Measurements from ENCODE around the gene ENPP3.

Gene ENPP3

DNA sequence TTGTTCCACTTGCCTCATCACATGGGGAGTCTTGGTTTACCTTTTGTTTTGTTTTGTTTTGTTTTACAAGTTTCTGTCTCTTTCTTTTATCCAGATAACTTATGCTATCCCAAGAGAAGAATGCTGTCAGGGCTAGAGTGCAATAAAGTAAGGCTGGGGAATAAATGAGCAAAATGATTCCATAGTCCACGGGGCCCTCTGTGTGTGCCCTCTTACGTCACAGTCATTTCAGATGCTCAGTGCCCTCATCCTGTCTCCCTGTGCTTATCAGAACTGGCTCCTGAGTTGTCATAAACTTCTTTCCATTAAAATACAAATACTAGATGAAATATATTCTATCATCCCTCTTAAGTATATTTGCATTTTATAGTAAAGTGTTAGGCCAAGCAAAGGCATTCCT lies 139.9 kb downstream of the ENPP3 start:
- in situ Hi-C loops (cut with MboI; ENCODE audit: low sequenced_read_pairs) = no loop called here
- DNase-seq (ENCODE audit: low spot score in 2 of 2) = no peak
- no peaks in the 10 kb centered on the region for H3K9me3 ChIP-seq
- no peaks in the 10 kb centered on the region for H3K4me1 ChIP-seq
- no peaks in the 10 kb centered on the region for H3K27me3 ChIP-seq (ENCODE audit: low read depth)
- H3K4me3 ChIP-seq = no peak overlapping the region
- H3K36me3 ChIP-seq (replicated peaks) = no peaks in the 10 kb centered on the region

DNA sequence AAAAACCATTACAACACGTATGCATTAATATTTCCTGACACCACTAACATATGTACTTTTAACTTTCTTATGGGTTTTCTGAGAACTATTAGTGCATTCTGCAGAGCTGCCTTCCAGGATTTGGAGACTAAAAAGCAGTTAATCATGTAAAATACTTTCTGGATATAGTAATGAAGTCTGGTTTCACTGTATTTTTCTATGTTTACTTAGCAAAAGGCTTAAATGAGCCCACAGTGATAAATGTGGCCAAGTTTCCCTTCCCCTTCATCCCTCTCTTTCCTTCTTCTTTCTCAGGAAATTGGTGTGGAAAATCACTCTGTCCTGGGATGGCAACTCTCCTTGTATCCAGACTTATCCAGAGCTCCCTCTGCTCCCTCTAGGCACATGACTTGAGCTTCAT lies 141.1 kb downstream of the ENPP3 start:
- H3K4me3 ChIP-seq = no peak overlapping the region
- no peaks in the 10 kb centered on the region for H3K27me3 ChIP-seq (ENCODE audit: low read depth)
- DNase-seq (ENCODE audit: low spot score in 2 of 2) = no peak
- in situ Hi-C loops (cut with MboI; ENCODE audit: low sequenced_read_pairs) = no loop called here
- H3K9me3 ChIP-seq = no peaks in the 10 kb centered on the region
- no peaks in the 10 kb centered on the region for H3K4me1 ChIP-seq
- H3K36me3 ChIP-seq (replicated peaks) = no peaks in the 10 kb centered on the region

DNA sequence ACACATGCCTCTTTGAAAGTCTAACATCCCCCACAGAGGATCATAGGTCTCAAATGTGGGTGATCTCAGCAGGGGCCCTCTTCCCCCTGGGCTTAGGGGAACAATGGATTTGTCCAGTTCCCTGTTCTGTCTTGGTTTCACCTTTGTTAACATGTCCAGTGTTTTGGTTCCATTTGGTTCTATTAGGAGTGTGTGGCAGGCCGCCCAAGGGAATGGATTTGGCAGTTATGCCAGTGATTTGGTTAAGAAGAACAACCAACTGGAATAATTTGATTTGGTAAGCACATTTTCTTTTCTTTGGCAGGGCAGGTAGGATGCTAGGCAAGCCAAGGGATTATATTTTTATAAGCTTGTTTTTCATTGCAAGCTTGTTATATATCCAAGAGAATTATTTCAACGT lies 142.2 kb downstream of the ENPP3 start:
- H3K4me3 ChIP-seq = no peak overlapping the region
- H3K4me1 ChIP-seq = no peaks in the 10 kb centered on the region
- in situ Hi-C loops (cut with MboI; ENCODE audit: low sequenced_read_pairs) = no loop called here
- no peaks in the 10 kb centered on the region for H3K9me3 ChIP-seq
- no peaks in the 10 kb centered on the region for H3K27me3 ChIP-seq (ENCODE audit: low read depth)
- H3K36me3 ChIP-seq (replicated peaks) = no peaks in the 10 kb centered on the region
- no peak for DNase-seq (ENCODE audit: low spot score in 2 of 2)

DNA sequence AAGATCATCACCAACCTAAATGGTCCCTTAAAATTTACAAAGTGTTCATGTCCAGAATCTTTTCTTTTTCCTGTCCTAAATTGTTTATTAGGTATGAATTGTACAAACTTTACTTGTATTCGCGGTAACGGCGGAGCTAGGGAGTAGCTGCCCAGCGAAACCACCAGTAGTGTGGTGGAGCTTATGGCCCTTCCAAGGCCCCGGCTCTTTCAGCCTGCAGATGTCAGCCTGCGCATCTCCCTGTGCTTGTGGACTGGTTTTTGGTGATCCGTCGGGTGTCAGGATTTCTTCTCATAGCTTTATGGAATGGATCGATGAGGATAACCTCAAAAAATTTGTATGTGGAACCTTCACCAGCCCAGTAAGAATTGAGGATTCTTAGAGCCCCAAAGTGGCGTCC lies 143.5 kb downstream of the ENPP3 start:
- no peak for DNase-seq (ENCODE audit: low spot score in 2 of 2)
- Histone ChIP-seq H3K9me3 (no peaks in the 10 kb centered on the region), H3K27me3 (ENCODE audit: low read depth) (0 out of 2 replicates have a peak, but pooled peaks cover 2% of the 10 kb centered on the region), H3K4me1 (no peaks in the 10 kb centered on the region), H3K4me3 (no peak overlapping the region), H3K36me3 (replicated peaks) (no peaks in the 10 kb centered on the region)
- in situ Hi-C loops (cut with MboI; ENCODE audit: low sequenced_read_pairs) = no loop called here

DNA sequence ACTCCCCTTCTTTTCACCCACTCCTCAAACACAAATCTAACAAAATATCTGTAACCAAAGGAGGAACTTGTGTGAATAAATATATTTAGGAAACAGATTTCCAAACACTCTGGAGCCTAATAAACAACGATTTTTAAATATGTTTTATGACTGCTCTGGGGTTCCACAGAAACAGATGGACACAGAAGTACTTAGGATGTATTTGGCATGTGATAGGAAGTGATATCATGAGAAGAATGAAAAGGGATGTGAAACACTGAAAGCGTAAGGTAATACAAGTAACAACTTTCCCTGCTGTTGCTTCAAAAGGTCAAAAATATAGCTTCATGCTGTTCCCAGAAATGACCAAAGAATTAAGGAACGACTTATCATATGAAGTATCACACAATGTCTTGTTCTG lies 144.6 kb downstream of the ENPP3 start:
- H3K4me1 ChIP-seq = no peaks in the 10 kb centered on the region
- in situ Hi-C loops (cut with MboI; ENCODE audit: low sequenced_read_pairs) = no loop called here
- H3K4me3 ChIP-seq = no peak overlapping the region
- DNase-seq (ENCODE audit: low spot score in 2 of 2) = no peak
- 0 out of 2 replicates have a peak, but pooled peaks cover 2% of the 10 kb centered on the region for H3K27me3 ChIP-seq (ENCODE audit: low read depth)
- H3K36me3 ChIP-seq (replicated peaks) = no peaks in the 10 kb centered on the region
- no peaks in the 10 kb centered on the region for H3K9me3 ChIP-seq

DNA sequence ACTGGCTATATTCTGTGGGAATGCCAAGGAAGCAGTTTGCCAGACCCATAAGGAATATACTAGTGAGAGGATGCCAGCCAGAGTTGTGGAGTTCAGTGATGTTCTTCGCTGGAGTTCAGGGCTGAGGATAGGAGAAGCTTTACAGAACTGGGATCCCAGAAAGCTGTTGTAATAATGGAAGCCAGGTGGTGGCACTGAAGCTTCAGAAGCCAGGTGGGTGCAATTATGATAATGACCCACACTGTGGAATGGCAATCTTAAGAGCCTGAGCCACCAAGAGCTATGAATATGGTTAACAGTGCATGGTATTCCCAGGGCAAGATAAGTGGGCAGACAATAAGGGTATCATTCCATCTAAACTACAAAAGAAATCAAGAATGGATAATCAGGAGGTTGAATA lies 145.7 kb downstream of the ENPP3 start:
- Histone ChIP-seq H3K4me1 (no peaks in the 10 kb centered on the region), H3K27me3 (ENCODE audit: low read depth) (0 out of 2 replicates have a peak, but pooled peaks cover 2% of the 10 kb centered on the region), H3K36me3 (replicated peaks) (no peaks in the 10 kb centered on the region), H3K4me3 (no peak overlapping the region), H3K9me3 (no peaks in the 10 kb centered on the region)
- no peak for DNase-seq (ENCODE audit: low spot score in 2 of 2)
- in situ Hi-C loops (cut with MboI; ENCODE audit: low sequenced_read_pairs) = no loop called here

DNA sequence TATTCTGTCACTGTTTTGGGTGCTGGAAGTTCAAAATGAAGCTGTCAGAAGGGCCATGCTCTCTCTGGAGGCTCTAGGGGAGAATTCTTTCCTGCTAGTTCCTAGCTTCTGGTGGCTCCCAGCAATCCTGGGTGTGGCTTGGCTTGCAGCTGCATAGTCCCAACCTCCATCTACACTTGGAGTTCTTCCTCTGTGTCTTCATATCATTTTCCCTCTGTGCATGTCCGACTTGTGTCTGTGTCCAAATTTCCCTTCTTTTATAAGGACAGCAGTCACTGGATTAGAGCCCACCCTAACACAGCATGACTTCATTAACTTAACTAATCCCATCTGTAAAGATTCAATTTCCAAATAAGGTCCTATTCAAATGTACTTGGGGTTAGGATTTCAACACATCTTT lies 147.5 kb downstream of the ENPP3 start:
- in situ Hi-C loops (cut with MboI; ENCODE audit: low sequenced_read_pairs) = no loop called here
- no peaks in the 10 kb centered on the region for H3K4me1 ChIP-seq
- 0 out of 2 replicates have a peak, but pooled peaks cover 2% of the 10 kb centered on the region for H3K27me3 ChIP-seq (ENCODE audit: low read depth)
- H3K9me3 ChIP-seq = no peaks in the 10 kb centered on the region
- DNase-seq (ENCODE audit: low spot score in 2 of 2) = no peak
- H3K4me3 ChIP-seq = no peak overlapping the region
- no peaks in the 10 kb centered on the region for H3K36me3 ChIP-seq (replicated peaks)

DNA sequence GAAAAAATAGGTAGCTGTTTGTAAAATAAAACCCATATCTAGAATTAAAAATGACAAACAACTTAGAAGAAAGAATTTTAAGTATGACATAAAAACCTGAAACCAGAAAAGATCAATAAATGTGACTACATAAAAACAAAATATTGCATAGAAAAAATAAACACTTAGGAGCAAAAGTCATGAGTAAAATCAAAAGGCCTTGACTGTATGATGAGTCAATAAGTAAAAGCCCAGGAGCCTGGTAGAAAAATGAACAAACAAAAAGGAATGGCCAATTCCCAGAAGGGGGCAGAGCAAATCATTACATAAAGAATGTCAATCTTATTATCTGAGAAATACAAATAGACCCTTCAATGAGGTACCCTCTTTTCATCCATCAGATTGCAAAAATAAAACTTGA lies 150.0 kb downstream of the ENPP3 start:
- Histone ChIP-seq H3K9me3 (no peaks in the 10 kb centered on the region), H3K36me3 (replicated peaks) (no peaks in the 10 kb centered on the region), H3K27me3 (ENCODE audit: low read depth) (0 out of 2 replicates have a peak, but pooled peaks cover 2% of the 10 kb centered on the region), H3K4me1 (no peaks in the 10 kb centered on the region), H3K4me3 (no peak overlapping the region)
- no peak for DNase-seq (ENCODE audit: low spot score in 2 of 2)
- in situ Hi-C loops (cut with MboI; ENCODE audit: low sequenced_read_pairs) = no loop called here

DNA sequence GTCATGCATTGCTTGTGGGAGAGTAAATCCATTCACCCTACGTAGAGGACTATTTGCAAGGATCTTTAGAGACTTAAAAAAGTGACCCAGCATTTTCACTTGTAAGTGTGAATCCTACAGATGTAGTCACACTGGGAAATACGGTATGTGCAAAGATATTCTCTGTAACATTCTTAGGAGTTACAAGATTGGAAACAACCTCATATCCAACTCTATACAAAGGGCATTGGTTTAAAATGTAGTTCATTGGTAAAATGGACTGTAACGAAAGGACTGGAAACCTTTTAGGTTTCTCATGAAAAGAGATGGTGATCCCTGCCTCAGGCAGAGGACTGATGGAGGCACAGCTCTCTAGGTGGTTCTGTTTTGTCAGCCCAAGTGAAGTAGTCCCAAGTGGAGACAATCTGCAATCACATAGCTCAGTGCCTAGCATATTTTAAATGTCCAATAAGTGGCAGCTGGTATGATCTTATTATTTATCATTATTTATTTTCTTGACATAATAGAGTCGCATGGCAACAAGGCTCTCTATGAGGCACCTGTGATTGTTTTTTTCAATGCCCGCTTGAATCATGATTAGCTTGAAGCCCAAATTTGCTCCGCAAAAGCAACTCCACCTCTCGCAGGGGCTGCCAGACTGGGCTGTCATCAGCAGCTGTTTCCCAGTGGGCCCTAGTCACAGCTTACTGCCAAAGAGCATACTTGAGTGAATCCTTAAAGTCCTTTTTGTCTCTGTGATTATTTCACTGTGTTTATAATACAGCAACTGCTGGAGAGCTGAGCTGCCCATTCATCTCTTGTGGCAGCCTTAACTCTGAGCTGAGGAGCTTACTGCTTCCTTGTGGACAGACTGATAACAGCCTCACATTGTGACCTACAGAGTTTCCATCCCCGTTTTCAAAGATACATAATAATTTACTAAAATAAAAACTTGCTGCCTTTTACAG lies 150.9 kb downstream of the ENPP3 start:
- no peaks in the 10 kb centered on the region for H3K36me3 ChIP-seq (replicated peaks)
- H3K4me1 ChIP-seq = peaks cover 4% of the 10 kb centered on the region; the same call in 1 of the 2 replicates
- no peak for DNase-seq (ENCODE audit: low spot score in 2 of 2)
- 0 out of 2 replicates have a peak, but pooled peaks cover 2% of the 10 kb centered on the region for H3K27me3 ChIP-seq (ENCODE audit: low read depth)
- H3K9me3 ChIP-seq = no peaks in the 10 kb centered on the region
- in situ Hi-C loops (cut with MboI; ENCODE audit: low sequenced_read_pairs) = no loop called here
- no peak overlapping the region for H3K4me3 ChIP-seq

DNA sequence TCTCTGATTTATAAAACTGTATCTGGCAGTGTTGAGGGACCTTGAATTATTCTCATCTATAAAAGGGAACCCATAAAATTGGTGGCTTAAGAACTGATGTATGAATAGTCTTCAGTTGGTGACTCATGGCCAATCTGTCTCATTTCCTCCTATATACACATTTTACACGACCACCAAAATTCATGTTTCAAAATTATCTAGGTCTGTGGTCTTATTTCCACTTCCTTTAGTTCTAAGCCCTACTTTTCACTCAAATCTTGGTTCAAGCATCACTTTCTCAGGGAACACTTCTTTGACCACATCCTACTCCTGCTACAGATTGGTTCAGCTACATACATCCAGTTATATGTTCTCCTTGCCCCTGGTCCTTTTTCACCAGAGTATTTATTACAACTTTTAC lies 152.1 kb downstream of the ENPP3 start:
- in situ Hi-C loops (cut with MboI; ENCODE audit: low sequenced_read_pairs) = no loop called here

DNA sequence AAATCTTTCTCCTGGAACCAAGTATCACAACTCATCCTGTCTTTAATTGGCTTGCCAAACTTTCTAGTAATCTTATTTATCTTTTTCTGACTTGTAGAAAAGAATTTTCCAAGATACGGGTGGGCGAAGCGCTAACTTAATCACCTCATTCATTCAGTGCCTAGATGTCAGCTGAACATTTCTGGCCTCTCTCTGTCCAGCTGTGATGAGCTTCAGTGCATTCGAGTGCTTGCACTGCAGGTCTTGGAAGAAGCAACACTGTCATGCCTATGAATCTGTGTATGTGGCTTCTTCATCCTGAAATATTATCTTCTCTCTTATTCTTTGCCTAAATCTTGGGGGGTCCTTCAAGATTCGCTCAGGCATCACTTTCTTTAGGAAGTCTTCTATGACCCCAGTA lies 154.4 kb downstream of the ENPP3 start:
- Histone ChIP-seq H3K4me3 (no peak overlapping the region), H3K9me3 (no peaks in the 10 kb centered on the region), H3K4me1 (peaks cover 4% of the 10 kb centered on the region; the same call in 1 of the 2 replicates), H3K27me3 (ENCODE audit: low read depth) (no peaks in the 10 kb centered on the region), H3K36me3 (replicated peaks) (no peaks in the 10 kb centered on the region)
- in situ Hi-C loops (cut with MboI; ENCODE audit: low sequenced_read_pairs) = no loop called here
- DNase-seq (ENCODE audit: low spot score in 2 of 2) = no peak

More for the DNA sequence above, 152.1 kb downstream of the ENPP3 start:
- no peaks in the 10 kb centered on the region for H3K9me3 ChIP-seq
- H3K36me3 ChIP-seq (replicated peaks) = no peaks in the 10 kb centered on the region
- no peak for DNase-seq (ENCODE audit: low spot score in 2 of 2)
- H3K4me3 ChIP-seq = no peak overlapping the region
- peaks cover 4% of the 10 kb centered on the region; the same call in 1 of the 2 replicates for H3K4me1 ChIP-seq
- H3K27me3 ChIP-seq (ENCODE audit: low read depth) = 0 out of 2 replicates have a peak, but pooled peaks cover 2% of the 10 kb centered on the region

DNA sequence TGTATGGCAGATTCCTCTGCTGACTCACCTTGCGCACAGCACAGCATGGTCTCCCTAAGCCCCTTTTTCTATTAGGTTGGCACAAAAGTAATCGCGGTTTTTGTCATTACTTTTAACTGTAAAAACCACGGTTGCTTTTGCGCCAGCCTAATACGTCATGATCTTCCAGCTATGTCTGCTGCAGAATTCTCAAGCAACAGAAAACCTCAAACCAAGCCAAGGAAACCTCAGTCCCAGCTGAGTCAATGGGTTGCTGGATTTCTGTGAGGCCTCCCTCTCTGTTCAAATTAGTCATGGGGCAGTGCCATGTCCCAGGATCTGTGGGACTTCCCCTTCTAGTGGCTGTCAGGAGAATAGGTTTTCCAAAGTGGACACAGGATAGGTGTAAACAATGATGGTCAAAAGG lies 155.0 kb downstream of the ENPP3 start:
- DNase-seq (ENCODE audit: low spot score in 2 of 2) = no peak
- Histone ChIP-seq H3K36me3 (replicated peaks) (no peaks in the 10 kb centered on the region), H3K4me3 (no peak overlapping the region), H3K4me1 (peaks cover 4% of the 10 kb centered on the region; the same call in 1 of the 2 replicates), H3K27me3 (ENCODE audit: low read depth) (no peaks in the 10 kb centered on the region), H3K9me3 (no peaks in the 10 kb centered on the region)
- in situ Hi-C loops (cut with MboI; ENCODE audit: low sequenced_read_pairs) = no loop called here

DNA sequence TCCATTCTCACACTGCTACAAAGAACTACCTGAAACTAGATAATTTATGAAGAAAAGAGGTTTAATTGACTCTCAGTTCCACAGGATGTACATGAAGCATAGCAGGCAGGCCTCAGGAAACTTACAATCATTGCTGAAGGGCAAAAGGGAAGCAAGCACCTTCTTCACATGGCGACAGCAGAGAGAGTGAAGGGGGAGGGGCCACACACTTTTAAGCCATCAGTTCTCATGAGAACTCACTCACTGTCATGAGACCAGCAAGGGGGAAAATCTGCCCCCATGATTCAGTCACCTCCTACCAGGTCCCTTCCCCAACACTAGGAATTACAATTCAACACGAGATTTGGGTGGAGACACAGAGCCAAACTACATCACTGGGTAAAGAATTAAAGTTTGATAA lies 158.3 kb downstream of the ENPP3 start:
- DNase-seq (ENCODE audit: low spot score in 2 of 2) = no peak
- no peaks in the 10 kb centered on the region for H3K27me3 ChIP-seq (ENCODE audit: low read depth)

More for the DNA sequence above, 158.3 kb downstream of the ENPP3 start:
- in situ Hi-C loops (cut with MboI; ENCODE audit: low sequenced_read_pairs) = no loop called here
- peaks cover 4% of the 10 kb centered on the region for H3K4me1 ChIP-seq
- no peaks in the 10 kb centered on the region for H3K36me3 ChIP-seq (replicated peaks)
- no peak overlapping the region for H3K4me3 ChIP-seq
- H3K9me3 ChIP-seq = no peaks in the 10 kb centered on the region

All from HAP-1 (cell line).